MM.1S (cell line): ENCODE data around the gene S100A4.

Experiments
- DNase-seq: peaks from one replicate; pipeline ENCODE4 v3.0.0-alpha.2; 2015
- H2AFZ ChIP-seq: fragments of 300-600 bp; sonication (generic); 2 replicates; pipeline ENCODE4 v1.6.0; 2016; ENCODE audit warnings: antibody characterized with exemption, low read length
- H3F3A ChIP-seq: fragments of 300-600 bp; sonication (generic); 2 replicates; pipeline ENCODE4 v1.6.1; 2016; ENCODE audit warnings: mild to moderate bottlenecking, antibody characterized with exemption, low read length, moderate library complexity, mixed read lengths; ENCODE audit not compliant: insufficient read depth
- H3K27ac ChIP-seq: fragments of 300-600 bp; sonication (generic); 2 replicates; pipeline ENCODE4 v1.5.1; 2016; ENCODE audit warnings: mild to moderate bottlenecking, low read length
- H3K27me3 ChIP-seq: fragments of 300-600 bp; sonication (generic); replicated peaks from 2 replicates; pipeline ENCODE4 v1.6.0; 2016; ENCODE audit warnings: low read length; ENCODE audit not compliant: insufficient read depth
- H3K36me3 ChIP-seq: fragments of 300-600 bp; sonication (generic); replicated peaks from 2 replicates; pipeline ENCODE4 v1.6.1; 2016; ENCODE audit warnings: mild to moderate bottlenecking, low read length, mixed read lengths; ENCODE audit not compliant: insufficient read depth
- H3K4me1 ChIP-seq: fragments of 300-600 bp; sonication (generic); 2 replicates; pipeline ENCODE4 v1.6.1; 2016; ENCODE audit warnings: low read length, mixed read lengths
- H3K4me2 ChIP-seq: fragments of 300-600 bp; sonication (generic); 2 replicates; pipeline ENCODE4 v1.6.0; 2016; ENCODE audit warnings: low read depth, low read length
- H3K4me3 ChIP-seq: fragments of 300-600 bp; sonication (generic); 2 replicates; pipeline ENCODE4 v1.5.1; 2016; ENCODE audit warnings: low read length, mixed read lengths
- H3K79me2 ChIP-seq: fragments of 300-600 bp; sonication (generic); 2 replicates; pipeline ENCODE4 v1.6.1; 2016; ENCODE audit warnings: mixed run types, low read length, mixed read lengths
- H3K9ac ChIP-seq: fragments of 300-600 bp; sonication (generic); 2 replicates; pipeline ENCODE4 v1.6.1; 2016; ENCODE audit warnings: low read length, mixed read lengths
- H3K9me2 ChIP-seq: fragments of 300-600 bp; sonication (generic); replicated peaks from 2 replicates; pipeline ENCODE4 v1.6.1; 2016; ENCODE audit warnings: mild to moderate bottlenecking, low read length, mixed read lengths; ENCODE audit not compliant: insufficient read depth
- H3K9me3 ChIP-seq: fragments of 300-600 bp; sonication (generic); replicated peaks from 2 replicates; pipeline ENCODE4 v1.6.1; 2016; ENCODE audit warnings: mild to moderate bottlenecking, low read length, mixed read lengths; ENCODE audit not compliant: insufficient read depth
- H4K20me1 ChIP-seq: fragments of 300-600 bp; sonication (generic); 2 replicates; pipeline ENCODE4 v1.6.1; 2016; ENCODE audit warnings: mild to moderate bottlenecking, low read length, moderate library complexity, mixed read lengths; ENCODE audit not compliant: insufficient read depth
- EZH2 ChIP-seq: fragments of 300-600 bp; sonication (generic); optimal IDR thresholded peaks from 2 replicates; pipeline ENCODE3; 2017; ENCODE audit warnings: low read depth, mild to moderate bottlenecking, antibody characterized with exemption, low read length, mixed read lengths
- EZH2phosphoT487 ChIP-seq: fragments of 300-600 bp; sonication (generic); IDR thresholded peaks from 2 replicates; pipeline ENCODE4 v1.6.1; 2018; ENCODE audit warnings: antibody characterized with exemption, low read length
- TF ChIP-seq, protein P1 (sequence below): fragments of 300-600 bp; sonication (generic); IDR thresholded peaks from 2 replicates; pipeline ENCODE4 v1.5.1; 2016; ENCODE audit warnings: antibody characterized with exemption, low read length, mixed read lengths

Gene S100A4

DNA sequence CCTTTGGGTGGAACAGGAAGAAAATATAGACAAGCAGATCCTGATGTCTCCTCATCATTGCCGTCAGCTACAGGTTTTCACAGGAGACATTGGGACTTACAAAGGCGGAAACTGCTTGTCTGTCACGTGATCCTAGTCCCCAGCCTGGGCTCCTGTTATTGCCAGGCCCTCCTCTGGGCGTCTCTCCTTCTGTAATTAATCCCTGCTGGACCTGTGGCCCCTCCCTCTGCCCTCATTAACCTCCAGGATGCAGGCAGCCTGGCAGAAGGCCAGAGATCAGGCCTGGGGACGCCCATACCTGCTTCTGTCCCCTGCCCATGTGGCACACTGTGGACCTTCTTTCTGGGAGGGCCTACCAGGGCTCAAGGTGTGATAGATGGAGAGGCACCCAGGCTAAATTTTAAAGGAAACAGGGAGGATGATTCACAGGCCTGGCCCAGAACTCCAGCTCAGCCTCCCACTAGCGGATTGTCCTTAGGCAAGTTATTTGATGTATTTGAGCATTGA is 7.2 kb downstream of the S100A4 start:
- Histone ChIP-seq H3K4me3 (no peak overlapping the region), H3K9me3 (no peaks in the 10 kb centered on the region), H3F3A (no peaks in the 10 kb centered on the region), H3K9me2 (no peaks in the 10 kb centered on the region), H3K79me2 (no peaks in the 10 kb centered on the region), H3K27me3 (no peaks in the 10 kb centered on the region), H4K20me1 (no peaks in the 10 kb centered on the region), H3K4me1 (peaks cover 6% of the 10 kb centered on the region; the same call in 1 of the 2 replicates), H3K4me2 (no peak overlapping the region), H3K27ac (no peak overlapping the region), H2AFZ (no peak overlapping the region), H3K36me3 (no peaks in the 10 kb centered on the region), H3K9ac (no peak overlapping the region)
- TF ChIP-seq EZH2phosphoT487, result no peak
- TF ChIP-seq, protein P1, sequence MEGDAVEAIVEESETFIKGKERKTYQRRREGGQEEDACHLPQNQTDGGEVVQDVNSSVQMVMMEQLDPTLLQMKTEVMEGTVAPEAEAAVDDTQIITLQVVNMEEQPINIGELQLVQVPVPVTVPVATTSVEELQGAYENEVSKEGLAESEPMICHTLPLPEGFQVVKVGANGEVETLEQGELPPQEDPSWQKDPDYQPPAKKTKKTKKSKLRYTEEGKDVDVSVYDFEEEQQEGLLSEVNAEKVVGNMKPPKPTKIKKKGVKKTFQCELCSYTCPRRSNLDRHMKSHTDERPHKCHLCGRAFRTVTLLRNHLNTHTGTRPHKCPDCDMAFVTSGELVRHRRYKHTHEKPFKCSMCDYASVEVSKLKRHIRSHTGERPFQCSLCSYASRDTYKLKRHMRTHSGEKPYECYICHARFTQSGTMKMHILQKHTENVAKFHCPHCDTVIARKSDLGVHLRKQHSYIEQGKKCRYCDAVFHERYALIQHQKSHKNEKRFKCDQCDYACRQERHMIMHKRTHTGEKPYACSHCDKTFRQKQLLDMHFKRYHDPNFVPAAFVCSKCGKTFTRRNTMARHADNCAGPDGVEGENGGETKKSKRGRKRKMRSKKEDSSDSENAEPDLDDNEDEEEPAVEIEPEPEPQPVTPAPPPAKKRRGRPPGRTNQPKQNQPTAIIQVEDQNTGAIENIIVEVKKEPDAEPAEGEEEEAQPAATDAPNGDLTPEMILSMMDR, result no peak
- TF ChIP-seq EZH2, result no peak
- peak; percentile 16 for DNase-seq

DNA sequence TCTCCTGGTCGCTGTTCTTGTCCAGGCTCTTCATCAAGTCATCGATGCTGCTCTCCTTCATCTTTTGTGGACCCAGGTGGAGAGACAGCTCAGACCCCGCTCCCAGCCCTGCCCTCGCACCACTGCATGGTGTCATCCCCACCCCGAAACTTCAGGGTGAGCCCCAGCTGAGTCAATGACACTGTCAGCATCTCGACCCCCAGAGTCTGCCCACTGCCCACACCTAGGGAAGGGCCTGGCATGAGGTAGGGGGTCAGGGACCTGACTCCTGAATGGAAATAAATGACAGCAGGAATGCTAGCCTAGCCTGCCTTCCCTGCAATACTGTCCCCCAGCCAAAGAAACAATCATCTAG is 8.3 kb downstream of the S100A4 start:
- Histone ChIP-seq H3K9me3 (no peaks in the 10 kb centered on the region), H3K4me3 (no peak overlapping the region), H3K9me2 (no peaks in the 10 kb centered on the region), H4K20me1 (no peaks in the 10 kb centered on the region), H3K4me1 (peaks cover 10% of the 10 kb centered on the region), H3K79me2 (no peaks in the 10 kb centered on the region), H3K27ac (no peak overlapping the region), H3K36me3 (no peaks in the 10 kb centered on the region), H3F3A (no peaks in the 10 kb centered on the region), H3K9ac (no peak overlapping the region), H2AFZ (no peak overlapping the region), H3K27me3 (no peaks in the 10 kb centered on the region), H3K4me2 (no peak overlapping the region)
- no peak for DNase-seq
- TF ChIP-seq, protein P1, result no peak
- no peak for TF ChIP-seq EZH2
- TF ChIP-seq EZH2phosphoT487, result no peak

DNA sequence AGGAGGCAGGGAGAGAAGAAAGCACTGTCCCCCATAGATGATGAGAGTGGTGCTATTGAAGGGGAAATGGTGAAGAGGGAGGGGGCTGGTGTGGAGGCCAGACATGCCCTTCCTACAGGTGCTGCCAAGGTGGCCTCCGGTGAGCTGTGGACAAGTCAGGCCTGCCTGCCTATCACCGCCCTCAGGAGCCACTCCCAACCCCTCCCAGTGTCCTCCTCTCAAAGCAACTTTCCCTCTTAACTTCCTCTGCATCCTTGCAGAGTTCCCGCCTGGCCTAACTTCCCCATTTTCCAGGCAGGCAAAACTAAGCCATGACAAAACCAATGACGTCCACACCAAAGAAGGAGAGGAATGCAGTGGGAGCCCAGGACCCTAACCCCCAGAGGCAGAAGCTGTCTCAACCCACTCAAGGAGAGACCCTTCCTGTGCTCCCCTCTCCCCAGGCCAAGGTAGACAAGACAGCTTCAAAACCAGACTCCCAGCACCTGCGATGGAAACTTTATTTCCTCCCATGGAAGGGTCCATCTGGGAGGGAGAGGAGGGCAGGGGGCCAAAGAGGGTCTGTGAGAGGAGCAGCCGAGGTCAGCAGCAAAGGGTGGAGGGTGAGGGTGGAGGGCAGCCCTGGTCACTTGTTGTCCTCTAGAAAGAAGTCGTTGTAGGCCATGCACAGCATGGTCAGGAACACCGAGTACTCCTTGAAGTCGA is 8.8 kb downstream of the S100A4 start:
- no peaks in the 10 kb centered on the region for H3K9me2 ChIP-seq
- no peaks in the 10 kb centered on the region for H4K20me1 ChIP-seq
- H2AFZ ChIP-seq, result peak overlapping the region; percentile 96
- TF ChIP-seq EZH2, result no peak
- no peak for TF ChIP-seq EZH2phosphoT487
- TF ChIP-seq, protein P1, result no peak
- no peaks in the 10 kb centered on the region for H3K79me2 ChIP-seq
- no peaks in the 10 kb centered on the region for H3K9me3 ChIP-seq
- H3K4me1 ChIP-seq, result peaks cover 15% of the 10 kb centered on the region
- H3F3A ChIP-seq, result no peaks in the 10 kb centered on the region
- H3K4me3 ChIP-seq, result no peak overlapping the region; the same call in 1 of the 2 replicates
- no peak overlapping the region for H3K27ac ChIP-seq
- peak overlapping the region; percentile 96 for H3K4me2 ChIP-seq
- H3K27me3 ChIP-seq, result no peaks in the 10 kb centered on the region
- no peak for DNase-seq
- H3K9ac ChIP-seq, result no peak overlapping the region
- no peaks in the 10 kb centered on the region for H3K36me3 ChIP-seq
